ENCODE results near the gene SAMD9. TPM values are rescaled to one million over a fixed set of nuclear protein-coding genes. Genes with fewer than 3 reads are reported as not detected.
"Not testable (repeated sequence)": the region's sequence is repeated elsewhere in the genome, so short reads cannot be mapped to it uniquely, and the experiment has no call there.

The SAMD9 gene
- polyA plus RNA-seq, 3 donors, result 2.9 to 14.7 (median 7.2) TPM

- Histone ChIP-seq H3K27ac (ENCODE audit: low read depth in 1 of 2, low read length in 2 of 2) (no peak overlapping the region), H3K4me3 (replicated peaks in 1 of 3; ENCODE audit: low read depth in 2 of 3, low read length in 3 of 3) (no peak overlapping the region), H3K27me3 (ENCODE audit: control insufficient read depth in 2 of 2, insufficient read depth in 2 of 2, low read length in 2 of 2) (no peaks in the 10 kb centered on the region), H3K4me1 (ENCODE audit: control insufficient read depth in 1 of 2, insufficient read depth in 2 of 2, low read length in 2 of 2) (no peaks in the 10 kb centered on the region), H3K9me3 (replicated peaks in 1 of 2; ENCODE audit: control insufficient read depth in 1 of 2, insufficient read depth in 1 of 2, low read length in 2 of 2) (peaks cover 11 to 77% of the 10 kb centered on the region in 2 donors), H2AFZ (ENCODE audit: insufficient read depth, low read depth, low read length, poor library complexity, severe bottlenecking) (no peak overlapping the region), H3K36me3 (replicated peaks in 1 of 2; ENCODE audit: control insufficient read depth in 1 of 2, insufficient read depth in 2 of 2, low read length in 2 of 2) (peaks cover 23 to 31% of the 10 kb centered on the region in 2 donors), H3K9ac (ENCODE audit: insufficient read depth, low read length, poor library complexity, severe bottlenecking) (no peak overlapping the region), H3K4me2 (replicated peaks; ENCODE audit: extremely low read depth, low read length, poor library complexity, severe bottlenecking) (no peak overlapping the region), H3K79me2 (ENCODE audit: insufficient read depth, low read length) (no peaks in the 10 kb centered on the region), H4K20me1 (ENCODE audit: insufficient read depth, low read length) (no peaks in the 10 kb centered on the region)
- Mint-ChIP-seq H3K36me3 (peaks cover 24 to 28% of the 10 kb centered on the region in 2 donors), H3K27me3 (ENCODE audit: low read depth in 3 of 3) (no peaks in the 10 kb centered on the region), H3K27ac (no peak overlapping the region), H3K4me3 (no peak overlapping the region), H3K4me1 (no peaks in the 10 kb centered on the region), H3K9me3 (peaks cover 36 to 75% (median 49%) of the 10 kb centered on the region in 7 donors)
- no peak for DNase-seq
- no peak for TF ChIP-seq CTCF (IDR thresholded peaks at IDR 0.05)
- WGBS (ENCODE audit: insufficient coverage), result no CpG with 5 or more reads among the region's 3 CpGs
- intact Hi-C loops (cut with micrococcal nuclease), result no loop called here
Observed at GRCh38 chr7:93132216-93132615, 14.4 kb upstream of the SAMD9 start.

GRCh38 chr7:93126954-93127353 is 9.2 kb upstream of the SAMD9 start:
- H3K36me3 ChIP-seq (replicated peaks in 1 of 2; ENCODE audit: control insufficient read depth in 1 of 2, insufficient read depth in 2 of 2, low read length in 2 of 2); H3K4me3 Mint-ChIP-seq; H3K4me2 ChIP-seq (replicated peaks; ENCODE audit: extremely low read depth, low read length, poor library complexity, severe bottlenecking); H4K20me1 ChIP-seq (ENCODE audit: insufficient read depth, low read length); H3K36me3 Mint-ChIP-seq; H3K27ac Mint-ChIP-seq; H3K9ac ChIP-seq (ENCODE audit: insufficient read depth, low read length, poor library complexity, severe bottlenecking); H3K79me2 ChIP-seq (ENCODE audit: insufficient read depth, low read length); H3K4me1 Mint-ChIP-seq; H2AFZ ChIP-seq (ENCODE audit: insufficient read depth, low read depth, low read length, poor library complexity, severe bottlenecking); DNase-seq; intact Hi-C loops (cut with micrococcal nuclease); H3K4me3 ChIP-seq (replicated peaks in 1 of 3; ENCODE audit: low read depth in 2 of 3, low read length in 3 of 3); H3K4me1 ChIP-seq (ENCODE audit: control insufficient read depth in 1 of 2, insufficient read depth in 2 of 2, low read length in 2 of 2); H3K27ac ChIP-seq (ENCODE audit: low read depth in 1 of 2, low read length in 2 of 2); H3K27me3 Mint-ChIP-seq (ENCODE audit: low read depth in 3 of 3); H3K27me3 ChIP-seq (ENCODE audit: control insufficient read depth in 2 of 2, insufficient read depth in 2 of 2, low read length in 2 of 2): not testable (repeated sequence)
- WGBS (ENCODE audit: insufficient coverage), result no CpG with 5 or more reads among the region's 1 CpG
- H3K9me3 ChIP-seq (replicated peaks in 1 of 2; ENCODE audit: control insufficient read depth in 1 of 2, insufficient read depth in 1 of 2, low read length in 2 of 2), result peaks cover 8 to 36% of the 10 kb centered on the region in 2 donors
- H3K9me3 Mint-ChIP-seq, result peaks cover 19 to 67% (median 40%) of the 10 kb centered on the region in 7 donors

GRCh38 chr7:93123532-93123931 is 5.8 kb upstream of the SAMD9 start:
- H3K36me3 Mint-ChIP-seq; H3K4me3 Mint-ChIP-seq; H3K79me2 ChIP-seq (ENCODE audit: insufficient read depth, low read length); H3K27me3 Mint-ChIP-seq (ENCODE audit: low read depth in 3 of 3); H3K27ac ChIP-seq (ENCODE audit: low read depth in 1 of 2, low read length in 2 of 2); H3K4me3 ChIP-seq (replicated peaks in 1 of 3; ENCODE audit: low read depth in 2 of 3, low read length in 3 of 3); H3K4me1 ChIP-seq (ENCODE audit: control insufficient read depth in 1 of 2, insufficient read depth in 2 of 2, low read length in 2 of 2); H3K36me3 ChIP-seq (replicated peaks in 1 of 2; ENCODE audit: control insufficient read depth in 1 of 2, insufficient read depth in 2 of 2, low read length in 2 of 2); intact Hi-C loops (cut with micrococcal nuclease); H3K9ac ChIP-seq (ENCODE audit: insufficient read depth, low read length, poor library complexity, severe bottlenecking); H3K27me3 ChIP-seq (ENCODE audit: control insufficient read depth in 2 of 2, insufficient read depth in 2 of 2, low read length in 2 of 2); H3K27ac Mint-ChIP-seq; H3K4me2 ChIP-seq (replicated peaks; ENCODE audit: extremely low read depth, low read length, poor library complexity, severe bottlenecking); H4K20me1 ChIP-seq (ENCODE audit: insufficient read depth, low read length); H3K4me1 Mint-ChIP-seq; H2AFZ ChIP-seq (ENCODE audit: insufficient read depth, low read depth, low read length, poor library complexity, severe bottlenecking); DNase-seq: not testable (repeated sequence)
- no CpG with 5 or more reads among the region's 3 CpGs for WGBS (ENCODE audit: insufficient coverage)
- peaks cover 10 to 17% of the 10 kb centered on the region in 2 donors for H3K9me3 ChIP-seq (replicated peaks in 1 of 2; ENCODE audit: control insufficient read depth in 1 of 2, insufficient read depth in 1 of 2, low read length in 2 of 2)
- peaks cover 12 to 53% (median 38%) of the 10 kb centered on the region in 7 donors for H3K9me3 Mint-ChIP-seq

Measured in CD14-positive monocyte (primary cell).